Liver (tissue), 9 donors: Measurements from ENCODE around the gene DLK1. TPM values are rescaled to one million over a fixed set of nuclear protein-coding genes. Genes with fewer than 3 reads are reported as not detected.

ENCODE experiments used
- DNase-seq: peaks from one replicate; pipeline ENCODE4 v3.0.0-alpha.2; 2017; ENCODE audit warnings: low spot score
- H3K27ac ChIP-seq, 2 donors: one replicate each; pipeline ENCODE4 v1.7.0; 2013; ENCODE audit warnings: inconsistent platforms in 2 of 2, low read length in 2 of 2, control low read depth in 1 of 2, low read depth in 1 of 2, mild to moderate bottlenecking in 1 of 2
- H3K27me3 ChIP-seq, 4 donors: one replicate each; pipeline versions ENCODE4 v1.6.1 to v1.7.0; 2013; ENCODE audit warnings: low read length in 3 of 4, inconsistent platforms in 1 of 4, mild to moderate bottlenecking in 1 of 4, moderate library complexity in 1 of 4; ENCODE audit not compliant: control insufficient read depth in 4 of 4, insufficient read depth in 4 of 4
- H3K36me3 ChIP-seq, 4 donors: one replicate each; pipeline versions ENCODE4 v1.6.1 to v1.7.0; 2013; ENCODE audit warnings: low read length in 3 of 4, mild to moderate bottlenecking in 3 of 4, low read depth in 1 of 4, moderate library complexity in 1 of 4; ENCODE audit not compliant: control insufficient read depth in 4 of 4, insufficient read depth in 3 of 4
- H3K4me1 ChIP-seq, 4 donors: one replicate each; pipeline versions ENCODE4 v1.6.1 to v1.7.0; 2013; ENCODE audit warnings: low read length in 3 of 4, mild to moderate bottlenecking in 3 of 4, moderate library complexity in 1 of 4; ENCODE audit not compliant: control insufficient read depth in 4 of 4, insufficient read depth in 4 of 4
- H3K4me3 ChIP-seq, 3 donors: one replicate each; pipeline versions ENCODE4 v1.6.1 to v1.7.0; 2013; ENCODE audit warnings: low read length in 3 of 3, control low read depth in 1 of 3, low read depth in 1 of 3, mild to moderate bottlenecking in 1 of 3
- H3K9ac ChIP-seq, 2 donors: one replicate each; pipeline ENCODE4 v1.7.0; 2013; ENCODE audit warnings: low read length in 2 of 2, mild to moderate bottlenecking in 2 of 2, moderate library complexity in 2 of 2, control low read depth in 1 of 2, low read depth in 1 of 2
- H3K9me3 ChIP-seq, 4 donors: one replicate each; pipeline versions ENCODE4 v1.6.1 to v1.7.0; 2013; ENCODE audit warnings: low read length in 3 of 4; ENCODE audit not compliant: control insufficient read depth in 4 of 4
- ATF3 ChIP-seq: IDR thresholded peaks from 2 replicates; pipeline ENCODE4 v1.6.1; 2016; ENCODE audit warnings: antibody characterized with exemption
- CTCF ChIP-seq: fragments of 150-350 bp; IDR thresholded peaks from 2 replicates; pipeline ENCODE4 v1.5.1; 2017; ENCODE audit warnings: improper control_type of control experiment, low read depth, low read length; ENCODE audit not compliant: missing input control
- EGR1 ChIP-seq, 2 donors: IDR thresholded peaks; 2 replicates each; pipeline ENCODE4 v1.6.1; 2016 to 2018; ENCODE audit warnings: antibody characterized with exemption in 2 of 2, low read depth in 2 of 2
- FOXA1 ChIP-seq: IDR thresholded peaks from 2 replicates; pipeline ENCODE4 v1.6.1; 2016; ENCODE audit warnings: antibody characterized with exemption
- FOXA2 ChIP-seq: IDR thresholded peaks from 2 replicates; pipeline ENCODE4 v1.6.1; 2016; ENCODE audit warnings: antibody characterized with exemption
- GABPA ChIP-seq, 2 donors: IDR thresholded peaks in 1 of 2; conservative IDR thresholded peaks in 1 of 2; 2 replicates each; pipeline ENCODE4 v1.6.1; 2016; ENCODE audit warnings: antibody characterized with exemption in 2 of 2, mild to moderate bottlenecking in 1 of 2, moderate library complexity in 1 of 2
- HNF4A ChIP-seq, 2 donors: conservative IDR thresholded peaks; 2 replicates each; pipeline ENCODE4 v1.6.1; 2016; ENCODE audit warnings: antibody characterized with exemption in 2 of 2, mild to moderate bottlenecking in 2 of 2
- HNF4G ChIP-seq: IDR thresholded peaks from 2 replicates; pipeline ENCODE4 v1.6.1; 2016; ENCODE audit warnings: antibody characterized with exemption
- JUND ChIP-seq, 2 donors: IDR thresholded peaks; 2 replicates each; pipeline ENCODE4 v1.6.1; 2016; ENCODE audit warnings: antibody characterized with exemption in 2 of 2
- MAX ChIP-seq: IDR thresholded peaks from 2 replicates; pipeline ENCODE4 v1.6.1; 2016; ENCODE audit warnings: antibody characterized with exemption
- NR2F2 ChIP-seq: IDR thresholded peaks from 2 replicates; pipeline ENCODE4 v1.6.1; 2016; ENCODE audit warnings: antibody characterized with exemption
- RAD21 ChIP-seq, 2 donors: IDR thresholded peaks; 2 replicates each; pipeline ENCODE4 v1.6.1; 2016; ENCODE audit warnings: antibody characterized with exemption in 2 of 2, mild to moderate bottlenecking in 2 of 2
- REST ChIP-seq: IDR thresholded peaks from 2 replicates; pipeline ENCODE4 v1.6.1; 2016; ENCODE audit warnings: antibody characterized with exemption, mild to moderate bottlenecking
- RXRA ChIP-seq, 2 donors: IDR thresholded peaks; 2 replicates each; pipeline ENCODE4 v1.6.1; 2017 to 2018; ENCODE audit warnings: antibody characterized with exemption in 2 of 2, mild to moderate bottlenecking in 1 of 2
- SP1 ChIP-seq: IDR thresholded peaks from 2 replicates; pipeline ENCODE4 v1.6.1; 2018; ENCODE audit warnings: antibody characterized with exemption, mild to moderate bottlenecking
- TAF1 ChIP-seq: conservative IDR thresholded peaks from 2 replicates; pipeline ENCODE4 v1.6.1; 2016; ENCODE audit warnings: antibody characterized with exemption, mild to moderate bottlenecking
- YY1 ChIP-seq: IDR thresholded peaks from 2 replicates; pipeline ENCODE4 v1.6.1; 2016; ENCODE audit warnings: antibody characterized with exemption, mild to moderate bottlenecking
- ZBTB33 ChIP-seq: IDR thresholded peaks from 2 replicates; pipeline ENCODE4 v1.6.1; 2016; ENCODE audit warnings: antibody characterized with exemption
- WGBS: extraction: QIAGEN DNeasy Blood & Tissue Kit; methylation state at CpG from one replicate; pipeline ENCODE4 v1.1.7; 2013; 5-methylcytosine and 5-hydroxymethylcytosine counted together
- polyA plus RNA-seq, 2 donors: library from polyadenylated mRNA; stranded (reverse) in 1 of 2; unstranded in 1 of 2; fragments of 200-250 nt in 1 of 2; fragments of >200 nt in 1 of 2; fragmentation: Nextera tagmentation in 1 of 2; extraction: Ambion mirVana in 1 of 2; gene quantifications; one replicate each; pipeline versions ENCODE4 v1.2.1 to v1.2.3, GENCODE V29; 2013 to 2015
- total RNA-seq, 2 donors: library from RNA; depleted of rRNA; stranded (reverse); fragments of >200 nt; gene quantifications; one replicate each; pipeline ENCODE4 v1.2.3, GENCODE V29; 2014
- donor health status: healthy.
- donor health status: healthy.
- donor health status: healthy.
- donor health status: healthy.
- donor health status: healthy.

The DLK1 gene
- total and polyA plus RNA-seq, 4 donors, result 0.42 to 331 (median 1.8) TPM; not detected in 1

- peaks cover 0 to 3% (median 0%) of the 10 kb centered on the region in 4 donors for H3K9me3 ChIP-seq
- H3K4me1 ChIP-seq, result peaks cover 0 to 3% (median 0%) of the 10 kb centered on the region in 4 donors
- DNase-seq, result no peak
- WGBS, result 76% methylated on average over 12 of the region's 12 CpGs
- TF ChIP-seq GABPA (IDR thresholded peaks at IDR 0.05 in 1 of 2, conservative IDR thresholded peaks at IDR 0.05 in 1 of 2), result no peak
- TF ChIP-seq RAD21 (IDR thresholded peaks at IDR 0.05), result peak in 1 of 2 donors; percentile 20
- H3K27me3 ChIP-seq, result peaks cover 0 to 7% (median 0%) of the 10 kb centered on the region in 4 donors
- H3K4me3 ChIP-seq, result no peak overlapping the region
- H3K36me3 ChIP-seq, result no peaks in the 10 kb centered on the region
- no peak overlapping the region for H3K27ac ChIP-seq
- H3K9ac ChIP-seq, result no peak overlapping the region
Measured at GRCh38 chr14:100711493-100711892, 15.2 kb upstream of the DLK1 start.

- Histone ChIP-seq H3K27ac (no peak overlapping the region), H3K9ac (no peak overlapping the region), H3K36me3 (no peaks in the 10 kb centered on the region), H3K4me1 (peaks cover 0 to 3% (median 0%) of the 10 kb centered on the region in 4 donors), H3K4me3 (no peak overlapping the region), H3K9me3 (peaks cover 0 to 3% (median 0%) of the 10 kb centered on the region in 4 donors), H3K27me3 (peaks cover 0 to 7% (median 0%) of the 10 kb centered on the region in 4 donors)
- no peak for DNase-seq
- TF ChIP-seq REST, result no peak
- TF ChIP-seq JUND (IDR thresholded peaks at IDR 0.05), result no peak
- TF ChIP-seq ZBTB33, result no peak
- TF ChIP-seq CTCF, result no peak
- TF ChIP-seq HNF4A (conservative IDR thresholded peaks at IDR 0.05), result no peak
- no peak for TF ChIP-seq GABPA (IDR thresholded peaks at IDR 0.05 in 1 of 2, conservative IDR thresholded peaks at IDR 0.05 in 1 of 2)
- no peak for TF ChIP-seq HNF4G
- no peak for TF ChIP-seq ATF3
- no peak for TF ChIP-seq RAD21 (IDR thresholded peaks at IDR 0.05)
- no peak for TF ChIP-seq RXRA (IDR thresholded peaks at IDR 0.05)
- TF ChIP-seq YY1, result no peak
- TF ChIP-seq TAF1, result no peak
- TF ChIP-seq EGR1 (IDR thresholded peaks at IDR 0.05; ENCODE audit: low read depth in 2 of 2), result no peak
- TF ChIP-seq FOXA2, result no peak
- TF ChIP-seq MAX, result no peak
- no peak for TF ChIP-seq FOXA1
- TF ChIP-seq NR2F2, result no peak
- no peak for TF ChIP-seq SP1
- WGBS, result 70% methylated on average over 7 of the region's 7 CpGs
Measured at GRCh38 chr14:100712490-100712889, 14.2 kb upstream of the DLK1 start.
